DMS53 (cell line): Measurements from ENCODE around the gene CCDC171.
"Not testable (repeated sequence)": the region's sequence is repeated elsewhere in the genome, so short reads cannot be mapped to it uniquely, and the experiment has no call there.

Source experiments
- DNase-seq: peaks from one replicate; lab custom pipeline; 2025; lab: John Stamatoyannopoulos, UW

The CCDC171 gene

GRCh38 chr9:15570769-15571168 lies 17.9 kb downstream of the CCDC171 start:
- no peak for DNase-seq

DNA sequence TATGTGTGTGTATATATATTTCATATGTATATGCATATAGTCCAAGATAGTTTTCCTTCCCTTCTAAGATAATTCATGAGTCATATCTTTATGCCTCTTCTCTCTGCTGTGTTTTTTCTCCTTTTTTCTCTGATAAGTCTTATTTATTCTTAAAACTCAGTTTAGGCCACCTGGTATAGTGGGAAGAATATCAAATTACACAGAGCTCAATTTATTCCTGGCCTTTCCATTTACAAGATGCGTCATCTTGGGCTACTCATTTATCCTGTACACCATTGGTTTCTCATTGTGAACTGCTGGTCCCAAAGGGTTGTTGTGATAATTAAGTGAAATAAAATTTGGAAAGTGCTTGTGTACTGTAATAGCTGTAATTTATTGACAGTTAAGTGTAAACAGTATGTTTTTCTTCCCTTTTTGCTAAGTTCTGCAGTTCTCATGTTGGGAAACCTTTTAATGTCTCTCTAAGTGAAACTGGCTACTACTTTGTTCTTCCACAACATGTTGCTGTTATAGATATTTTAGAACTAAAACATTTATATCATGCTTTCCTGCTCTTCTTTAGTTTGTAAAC lies 19.4 kb downstream of the CCDC171 start:
- no peak for DNase-seq

- no peak for DNase-seq
These were observed 23.7 kb downstream of the CCDC171 start for GRCh38 chr9:15576350-15577050.

DNA sequence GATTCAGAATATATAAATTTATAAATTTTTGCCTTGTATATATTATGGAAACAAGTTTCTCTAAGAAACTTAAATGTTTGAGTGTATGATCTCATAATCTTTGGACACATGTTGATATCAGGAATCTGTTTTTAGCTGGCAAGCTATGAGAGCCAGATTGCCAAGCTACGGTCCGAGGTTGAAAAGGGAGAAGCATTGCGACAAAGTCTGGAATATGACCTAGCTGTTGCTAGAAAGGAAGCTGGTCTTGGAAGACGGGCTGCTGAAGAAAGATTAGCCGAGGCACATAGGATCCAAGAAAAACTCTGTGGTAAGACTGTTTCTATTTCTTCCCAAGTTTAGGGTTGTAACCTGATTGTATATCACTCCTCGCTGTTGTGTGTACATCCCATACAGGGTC lies 25.9 kb downstream of the CCDC171 start:
- no peak for DNase-seq

DNA sequence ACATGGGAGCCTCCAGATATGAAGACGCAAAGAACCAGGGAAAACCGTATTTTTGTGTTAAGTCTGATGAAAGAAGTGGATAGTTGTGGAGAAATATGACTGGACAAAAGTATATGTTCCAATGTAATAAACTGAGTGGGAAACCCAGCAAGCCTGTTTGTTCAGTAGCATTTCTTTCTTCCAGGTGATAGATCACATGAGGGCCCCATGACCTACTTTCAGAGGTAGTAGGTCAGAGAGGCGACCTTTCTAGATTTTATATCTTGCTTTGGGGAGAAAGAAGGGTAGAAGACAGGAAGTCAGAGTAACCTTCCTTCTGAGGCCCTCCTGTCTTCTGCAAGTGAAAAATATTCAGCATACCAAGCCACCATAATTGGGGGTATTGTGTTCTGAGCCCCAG lies 31.5 kb downstream of the CCDC171 start:
- DNase-seq, result no peak

DNA sequence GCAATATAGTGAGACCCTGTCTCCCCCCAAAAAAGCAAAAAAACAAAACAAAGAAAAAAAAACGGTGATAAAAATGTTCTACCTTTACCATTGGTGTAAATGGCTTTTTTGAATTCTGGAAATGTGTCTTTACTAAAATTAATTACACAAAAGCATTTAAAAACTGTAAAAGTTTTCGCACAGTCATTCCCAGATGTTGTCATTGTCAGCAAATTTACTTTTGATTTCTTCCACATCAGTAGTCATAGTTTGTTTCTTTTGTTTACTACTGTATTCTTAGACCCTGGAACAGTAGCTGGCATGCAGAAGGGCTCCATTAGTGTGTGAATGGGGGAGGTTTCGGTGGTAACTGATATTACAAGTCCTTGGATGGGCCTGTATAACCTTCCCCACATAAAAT lies 39.5 kb downstream of the CCDC171 start:
- no peak for DNase-seq

DNA sequence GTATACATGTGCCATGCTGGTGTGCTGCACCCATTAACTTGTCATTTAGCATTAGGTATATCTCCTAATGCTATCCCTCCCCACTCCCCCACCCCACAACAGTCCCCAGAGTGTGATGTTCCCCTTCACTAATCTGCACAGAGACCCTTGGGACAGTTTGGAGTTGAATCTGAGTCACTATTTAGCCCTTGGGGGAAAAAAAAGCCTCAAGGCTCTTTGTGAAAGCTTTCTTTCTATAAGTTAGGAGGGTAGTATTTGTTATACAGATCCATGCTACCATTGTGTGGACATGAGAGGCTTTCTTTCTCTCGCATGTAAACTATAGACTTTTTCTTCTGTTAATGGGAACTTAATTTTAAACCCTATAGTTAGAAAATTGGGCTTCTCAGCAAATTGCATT lies 40.1 kb downstream of the CCDC171 start:
- DNase-seq, result not testable (repeated sequence)

GRCh38 chr9:15600666-15601330 lies 48.0 kb downstream of the CCDC171 start:
- DNase-seq, result not testable (repeated sequence)

GRCh38 chr9:15606643-15607472 lies 54.0 kb downstream of the CCDC171 start:
- peak; percentile 38 for DNase-seq

DNA sequence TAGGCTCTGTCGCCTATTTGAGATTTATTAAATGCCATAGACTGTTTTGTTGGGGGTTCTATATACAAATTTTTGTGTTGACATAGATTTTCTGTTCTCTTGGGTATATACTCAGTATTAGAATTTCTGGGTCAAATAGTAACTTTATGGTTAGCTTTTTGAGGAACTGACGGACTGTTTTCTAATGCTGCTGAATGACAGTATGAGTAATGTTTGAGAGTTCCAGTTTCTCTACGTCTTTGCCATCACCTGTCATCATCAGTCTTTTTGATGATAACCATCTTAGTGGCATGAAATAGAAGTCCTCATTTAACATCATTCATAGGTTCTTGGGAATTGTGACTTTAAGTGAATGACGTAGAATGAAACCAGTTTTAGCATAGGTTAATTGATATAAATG lies 60.1 kb downstream of the CCDC171 start:
- DNase-seq, result no peak

DNA sequence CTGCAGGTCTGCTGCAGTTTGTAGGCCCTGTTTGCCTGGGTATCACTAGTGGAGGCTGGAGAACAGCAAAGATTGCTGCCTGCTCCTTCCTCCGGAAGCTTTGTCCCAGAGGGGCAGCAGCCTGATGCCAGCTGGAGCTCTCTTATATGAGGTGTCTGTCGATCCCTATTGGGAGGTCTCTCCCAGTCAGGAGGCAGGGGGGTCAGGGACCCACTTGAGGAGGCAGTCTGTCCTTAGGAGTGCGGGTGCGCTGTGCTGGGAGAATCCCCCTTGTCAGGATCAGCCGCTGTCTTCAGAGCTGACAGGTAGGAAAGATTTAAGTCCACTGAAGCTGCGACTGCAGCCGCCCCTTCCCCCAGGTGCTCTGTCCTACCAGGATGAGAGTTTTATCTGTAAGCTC lies 64.9 kb downstream of the CCDC171 start:
- no peak for DNase-seq

GRCh38 chr9:15618540-15619331 lies 65.9 kb downstream of the CCDC171 start:
- DNase-seq, result no peak

- peak; percentile 1 for DNase-seq
These were observed 69.6 kb downstream of the CCDC171 start for GRCh38 chr9:15622318-15622971.

GRCh38 chr9:15635752-15636151 lies 82.9 kb downstream of the CCDC171 start:
- DNase-seq, result no peak

DNA sequence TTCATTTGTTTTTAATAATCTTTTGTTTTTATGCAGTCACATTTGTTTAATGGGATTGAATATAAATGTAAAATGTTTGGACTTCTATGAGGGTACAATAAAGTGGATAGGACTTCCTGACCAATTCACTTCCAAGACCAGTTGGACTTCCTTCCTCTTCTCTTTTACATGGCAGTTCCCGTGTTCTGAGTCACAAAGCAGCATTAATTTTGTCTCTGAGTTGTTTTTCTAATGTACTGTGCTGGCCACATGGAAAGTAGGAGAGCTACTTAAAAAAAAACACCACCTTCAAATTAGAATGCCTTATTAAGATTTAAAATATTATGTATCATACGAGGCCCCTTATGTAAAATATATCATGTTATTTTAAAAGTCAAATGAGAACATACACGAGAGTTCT lies 87.3 kb downstream of the CCDC171 start:
- no peak for DNase-seq

DNA sequence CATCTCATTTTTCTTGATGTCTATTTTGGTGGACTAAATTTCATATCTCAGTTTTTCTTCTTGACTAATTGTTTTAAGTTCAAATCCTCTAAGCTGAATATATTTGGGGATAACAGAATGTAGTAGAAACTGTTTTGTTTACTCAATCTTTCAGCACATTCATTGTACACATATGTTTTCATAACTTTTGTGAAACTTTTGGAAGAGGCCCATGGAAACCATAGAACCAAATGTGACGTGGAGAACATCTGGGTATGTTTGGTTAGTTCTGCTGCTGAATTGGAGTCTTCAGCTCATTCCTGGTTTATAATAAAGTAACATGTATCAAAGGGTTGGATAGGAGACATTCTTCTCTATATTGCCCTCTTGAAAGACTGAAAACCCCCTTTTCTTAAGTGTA lies 88.4 kb downstream of the CCDC171 start:
- no peak for DNase-seq

- peak; percentile 53 for DNase-seq
These were observed 89.6 kb downstream of the CCDC171 start for GRCh38 chr9:15642369-15642962.

DNA sequence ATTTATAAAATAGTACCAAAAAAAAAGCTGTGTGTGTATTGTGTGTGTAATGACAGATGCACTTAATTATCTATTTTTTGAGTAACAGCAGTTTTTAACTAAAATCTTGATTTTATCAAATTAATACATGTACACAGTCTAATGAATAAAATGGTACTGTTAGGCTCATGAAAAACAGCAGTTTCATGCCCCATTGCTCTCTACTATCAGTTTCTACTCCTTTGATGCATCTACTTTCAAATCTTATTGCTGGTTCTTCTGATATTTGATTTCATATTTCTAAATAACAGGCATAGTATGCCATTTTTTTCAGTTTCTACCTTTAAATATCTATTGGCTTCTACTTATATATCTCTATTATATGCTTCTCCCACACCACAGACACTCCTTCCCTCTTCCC lies 117.4 kb downstream of the CCDC171 start:
- no peak for DNase-seq

DNA sequence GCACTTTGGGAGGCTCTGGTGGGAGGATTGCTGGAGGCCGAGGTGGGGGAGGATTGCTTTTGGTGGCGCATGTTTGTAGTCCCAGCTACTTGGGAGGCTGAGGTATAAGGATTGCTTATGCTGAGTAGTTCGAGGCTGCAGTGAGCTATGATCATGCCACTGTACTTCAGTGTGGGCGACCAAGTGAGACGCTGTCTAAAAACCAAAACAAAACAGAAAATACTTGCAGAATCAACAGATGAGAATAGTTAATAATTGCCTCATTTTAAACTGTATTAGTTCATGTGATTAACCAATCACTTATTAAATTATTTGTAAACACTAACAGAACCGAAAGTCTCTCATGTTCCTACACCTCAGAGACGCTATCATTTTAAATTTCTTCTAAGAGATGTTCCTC lies 118.1 kb downstream of the CCDC171 start:
- DNase-seq, result no peak

GRCh38 chr9:15693701-15694100 lies 140.9 kb downstream of the CCDC171 start:
- no peak for DNase-seq

- DNase-seq, result no peak
These were observed 144.1 kb downstream of the CCDC171 start for GRCh38 chr9:15696979-15697378.
